HG02885 (cell line): ENCODE results near the gene TFEB.

Experiments
- ATAC-seq: cut with Tn5 transposase; IDR thresholded peaks from one replicate; pipeline ENCODE4 v1.9.1; 2021; ENCODE audit warnings: mild to moderate bottlenecking; ENCODE audit not compliant: unreplicated experiment, poor library complexity

Gene TFEB

DNA sequence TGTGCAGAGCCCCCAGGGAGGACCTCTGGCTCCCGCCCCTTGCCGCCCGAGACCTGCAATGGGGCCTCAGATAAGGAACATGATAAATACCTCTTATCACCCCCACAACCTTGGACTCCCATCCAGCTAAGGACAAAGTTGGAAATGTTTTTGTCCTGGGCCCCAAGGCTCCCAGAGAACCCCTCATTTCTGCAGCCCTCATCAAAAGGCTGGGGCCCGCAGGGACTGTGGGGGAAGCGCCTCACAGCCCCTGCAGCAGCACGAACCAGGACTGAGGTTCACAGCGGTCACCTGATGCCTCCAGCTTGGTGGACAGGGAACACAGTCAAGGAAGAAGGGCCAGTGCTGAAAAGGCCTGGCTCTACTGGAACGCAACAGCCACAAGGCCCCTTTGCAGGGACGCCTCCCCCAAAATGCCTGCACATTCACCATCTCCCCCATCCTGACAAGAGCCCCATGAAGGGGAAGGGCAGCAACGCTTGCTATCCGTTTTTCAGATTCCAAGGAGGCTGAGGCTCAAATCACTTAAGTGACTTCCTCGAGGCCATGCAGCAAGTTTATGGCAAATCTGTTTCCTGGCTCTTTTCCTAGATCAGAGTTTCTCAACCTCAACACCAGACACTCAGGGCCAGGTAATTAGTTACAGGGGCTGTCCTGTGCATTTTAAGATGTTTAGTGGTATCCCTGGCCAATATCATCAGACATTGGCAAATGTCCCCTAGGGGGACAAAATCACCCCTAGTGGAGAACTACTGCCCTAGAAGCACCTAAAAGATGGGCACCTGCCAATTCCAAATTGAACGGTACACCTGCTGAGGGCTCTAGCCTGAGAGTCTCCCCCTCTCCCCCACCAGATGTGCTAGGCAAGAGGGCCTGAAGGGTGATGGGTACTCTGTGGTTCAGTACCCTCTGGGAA lies 10.6 kb downstream of the TFEB start:
- no peak for ATAC-seq

DNA sequence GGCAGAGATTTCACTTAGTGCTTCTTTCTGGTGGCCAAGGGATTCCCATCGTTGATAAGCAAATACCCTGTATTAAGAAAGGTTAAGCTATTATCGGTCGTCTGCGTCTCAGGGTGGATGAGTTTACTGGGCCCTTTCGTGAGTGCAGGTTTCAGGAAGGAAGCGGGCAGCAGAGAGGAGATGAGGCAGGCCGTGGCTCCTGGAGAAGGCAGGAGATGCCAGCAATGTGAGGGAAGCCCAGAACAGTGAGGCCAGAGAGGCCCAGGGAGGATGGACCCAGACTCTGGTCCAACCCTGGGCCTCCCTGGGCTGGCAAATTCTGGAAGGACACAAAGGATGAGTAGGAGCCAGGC lies 11.2 kb downstream of the TFEB start:
- no peak for ATAC-seq

DNA sequence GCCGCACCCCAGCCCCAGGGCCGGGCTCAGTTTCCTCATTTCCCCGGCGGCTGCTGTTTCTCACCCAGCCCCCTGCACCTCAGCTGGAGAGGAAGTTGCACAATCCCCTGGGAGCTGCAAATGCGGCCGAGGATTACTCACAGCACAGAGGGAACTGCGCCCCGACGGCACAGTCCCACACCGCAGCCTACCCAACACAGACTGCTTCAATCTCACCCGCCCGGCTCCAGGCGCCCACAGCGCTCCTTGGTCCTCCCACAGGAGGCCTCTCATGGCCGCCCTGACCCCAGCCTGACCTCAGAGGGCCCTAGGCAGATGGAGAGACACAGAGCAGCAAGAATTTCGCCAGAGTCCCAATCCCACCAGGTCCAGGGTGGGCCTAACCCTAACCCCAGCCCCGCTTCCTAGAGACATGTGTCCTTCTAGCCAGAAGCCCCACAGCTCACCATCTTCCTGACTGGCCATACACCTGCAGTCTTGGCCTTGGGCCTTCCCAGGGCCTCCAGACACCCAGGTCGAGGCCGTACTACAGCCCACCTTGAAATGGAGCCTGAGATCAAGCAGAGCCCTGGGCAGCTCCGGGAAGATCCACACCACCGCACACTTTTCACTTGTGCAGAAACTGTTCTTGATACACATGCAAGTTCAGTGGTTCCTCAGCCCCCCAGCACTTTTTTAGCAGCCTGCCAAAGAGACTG lies 11.7 kb downstream of the TFEB start:
- ATAC-seq, result peak; percentile 70

- no peak for ATAC-seq
These were observed 12.4 kb downstream of the TFEB start for GRCh38 chr6:41722969-41723529.

GRCh38 chr6:41721414-41721813 lies 14.0 kb downstream of the TFEB start:
- no peak for ATAC-seq

DNA sequence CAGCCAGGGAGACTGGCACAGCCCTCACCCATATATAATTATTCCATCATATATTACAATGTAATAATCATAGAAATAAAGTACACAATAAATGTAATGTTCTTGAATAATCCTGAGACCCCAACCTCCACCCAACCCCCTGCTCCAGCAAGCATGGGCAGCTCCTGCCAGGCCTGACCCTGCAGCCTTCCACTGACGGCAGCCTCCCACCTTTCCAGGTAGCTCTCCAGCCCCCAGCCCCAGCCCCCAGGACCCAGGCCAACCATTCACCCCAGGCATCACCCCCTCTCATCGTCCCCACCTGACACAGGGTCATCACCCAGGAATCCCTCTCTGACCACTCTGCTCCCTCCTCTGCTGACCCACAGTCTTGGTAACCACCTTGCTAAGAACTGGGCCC lies 14.6 kb downstream of the TFEB start:
- ATAC-seq, result no peak

DNA sequence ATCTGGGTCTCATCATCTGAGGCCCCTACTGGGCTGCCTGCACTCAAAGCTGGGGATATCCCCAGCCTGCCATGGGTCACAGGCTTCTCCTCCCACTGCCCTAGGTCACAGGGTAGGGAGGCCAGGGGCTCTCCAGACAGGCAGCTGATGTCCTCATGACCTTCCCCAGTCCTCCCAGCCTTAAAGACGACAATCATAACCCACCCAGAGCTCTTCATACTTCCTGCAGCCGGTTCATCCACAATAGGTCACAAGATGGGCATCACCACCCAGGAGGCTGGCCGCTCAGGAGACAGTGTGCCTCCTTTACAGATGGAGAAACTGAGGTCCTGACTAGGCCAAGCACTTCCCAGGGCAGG lies 15.2 kb downstream of the TFEB start:
- no peak for ATAC-seq

DNA sequence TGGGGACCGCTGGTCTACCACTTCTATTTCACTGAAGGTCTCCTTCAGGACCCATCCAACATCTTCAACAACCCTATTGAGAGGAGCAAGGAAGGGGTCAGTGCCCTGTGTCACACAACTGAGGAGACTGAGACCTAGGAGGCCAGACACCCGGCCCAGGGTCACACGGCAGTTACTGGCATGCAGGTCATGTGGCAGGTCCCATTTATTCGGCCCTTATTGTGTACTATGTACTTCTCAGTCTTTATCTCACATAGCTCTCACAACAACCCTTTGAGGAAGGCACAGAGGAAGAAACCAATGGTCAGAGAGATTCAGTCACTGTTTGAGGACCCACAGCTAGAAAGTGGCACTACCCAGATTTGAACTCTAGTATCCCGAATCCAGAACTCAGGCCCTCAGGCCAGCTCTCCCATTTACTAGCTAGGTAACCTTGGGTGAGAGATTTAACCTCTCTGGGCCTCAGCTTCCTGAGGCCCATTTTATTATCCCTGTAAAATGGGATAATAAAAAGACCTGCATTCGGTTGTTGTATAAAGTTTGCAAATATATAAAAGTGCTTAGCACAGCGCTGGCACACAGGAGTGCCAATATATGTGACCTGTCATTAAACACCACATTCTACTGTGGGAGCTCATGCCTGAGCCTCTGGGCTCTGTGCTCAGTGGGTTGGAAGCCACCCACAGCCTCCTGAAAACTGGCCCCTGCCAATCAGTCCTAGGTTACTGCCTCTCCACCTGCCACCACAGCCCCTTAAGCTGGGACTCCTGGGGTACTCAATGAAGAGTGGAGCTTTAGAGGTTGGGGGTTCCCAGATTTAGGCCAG lies 15.8 kb downstream of the TFEB start:
- no peak for ATAC-seq

DNA sequence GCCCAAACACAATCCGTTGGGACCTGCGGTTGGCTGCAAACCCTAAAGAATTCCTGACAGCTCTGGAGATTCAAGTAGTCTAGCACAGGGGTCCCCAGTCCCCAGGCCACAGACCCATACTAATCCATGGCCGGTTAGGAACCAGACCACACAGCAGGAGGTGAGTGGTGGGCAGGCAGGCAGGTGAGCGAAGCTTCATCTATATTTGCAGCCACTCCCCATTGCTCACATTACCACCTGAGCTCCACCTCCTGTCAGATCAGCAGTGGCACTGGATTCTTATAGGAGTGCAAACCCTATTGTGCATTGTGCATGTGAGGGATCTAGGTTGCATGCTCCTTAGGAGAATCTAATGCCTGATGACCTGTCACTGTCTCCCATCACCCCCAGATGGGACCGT lies 16.6 kb downstream of the TFEB start:
- no peak for ATAC-seq

GRCh38 chr6:41717392-41717736 lies 18.0 kb downstream of the TFEB start:
- ATAC-seq, result no peak

GRCh38 chr6:41716516-41717391 lies 18.7 kb downstream of the TFEB start:
- ATAC-seq, result no peak

DNA sequence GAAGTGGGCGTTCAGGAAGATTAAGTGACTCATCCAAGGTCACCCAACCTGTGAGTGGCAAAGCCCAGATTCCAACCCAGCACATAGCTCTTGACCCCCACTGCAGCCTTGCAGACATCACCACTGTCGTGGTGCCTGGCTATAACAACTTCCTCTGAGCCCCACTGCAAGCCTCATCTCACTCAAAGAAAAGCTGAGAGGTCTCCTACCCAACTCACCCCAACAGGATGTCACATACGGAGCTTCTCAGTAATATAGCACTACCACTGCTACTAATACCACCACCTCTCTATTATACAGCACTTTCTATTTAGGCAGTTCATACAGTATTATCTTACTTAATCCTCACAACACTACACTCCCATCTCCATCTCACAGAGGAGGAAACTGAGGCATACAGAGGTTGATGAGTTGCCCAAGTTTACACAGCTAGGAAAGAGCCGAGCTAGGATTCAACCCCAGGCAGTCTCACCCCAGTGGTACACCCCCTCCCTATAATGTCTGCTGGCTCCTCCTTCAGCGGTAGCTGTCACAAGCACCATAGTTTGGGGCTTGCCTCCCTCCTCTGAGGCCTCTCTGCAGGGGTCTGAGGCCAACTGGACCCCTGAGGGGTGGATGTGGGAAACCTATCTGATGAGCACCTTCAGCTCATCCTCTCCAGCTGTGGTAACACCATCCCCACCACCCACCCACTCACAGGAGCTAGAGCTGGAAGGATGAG lies 19.5 kb downstream of the TFEB start:
- no peak for ATAC-seq

DNA sequence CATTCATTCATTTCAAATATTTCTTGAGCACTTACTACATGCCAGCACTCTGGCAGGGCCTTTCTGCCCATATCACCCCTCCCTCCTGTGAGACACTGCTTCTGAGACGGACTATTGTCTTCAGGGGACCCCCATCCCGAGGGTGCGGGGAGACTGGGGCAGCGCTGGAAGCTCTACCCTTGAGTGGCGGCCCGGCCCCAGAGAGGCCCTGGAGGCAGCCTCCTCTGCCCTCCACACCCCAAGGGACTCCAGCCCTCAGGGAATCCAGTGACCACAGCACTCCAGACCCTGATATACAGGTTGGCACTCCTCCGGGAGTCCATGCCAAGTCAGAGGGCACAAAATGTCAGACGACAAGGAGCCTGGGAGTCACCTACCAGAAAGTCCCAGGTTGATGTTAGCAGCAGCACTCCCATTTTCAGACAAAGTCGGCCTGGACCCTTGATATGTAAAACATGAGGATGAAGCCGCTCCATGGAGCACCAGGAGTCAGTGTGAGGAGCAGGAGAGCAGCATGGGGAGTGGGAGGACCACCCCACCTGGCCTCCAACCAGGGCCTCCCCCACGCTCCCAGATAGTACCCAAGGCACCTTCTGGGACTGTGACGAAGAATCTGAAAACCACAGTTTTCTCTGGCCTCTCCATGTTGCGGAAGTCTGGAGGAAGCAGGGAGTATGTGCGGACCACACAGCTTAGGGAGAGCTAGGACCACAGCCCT lies 20.7 kb downstream of the TFEB start:
- ATAC-seq, result no peak

- ATAC-seq, result peak; percentile 59
These were observed 21.6 kb downstream of the TFEB start for GRCh38 chr6:41713650-41714291.

DNA sequence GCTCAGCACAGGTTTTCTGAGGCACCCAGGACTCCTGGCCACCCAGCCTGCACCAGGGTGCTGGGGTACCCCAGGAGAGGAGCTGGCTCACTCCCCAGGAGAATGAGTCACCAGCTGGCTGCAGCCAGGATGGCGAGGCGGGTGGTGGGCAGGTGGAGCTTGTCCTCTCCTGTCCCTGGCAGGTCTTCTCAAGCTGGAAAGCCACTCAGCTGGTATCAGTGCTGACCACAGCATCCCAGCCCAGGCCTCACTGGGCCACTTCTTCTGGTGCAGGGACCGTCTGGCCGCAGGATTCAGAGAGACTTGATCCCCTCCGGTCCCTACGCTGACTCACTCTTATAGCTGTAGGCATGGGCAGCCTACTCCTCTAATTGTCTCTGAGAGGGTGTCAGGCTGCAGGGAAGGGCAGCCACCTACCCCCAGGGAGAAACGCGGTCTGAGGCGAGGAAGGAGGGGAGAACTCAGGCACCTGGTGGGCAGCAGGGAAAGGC lies 22.2 kb downstream of the TFEB start:
- ATAC-seq, result peak; percentile 12

- ATAC-seq, result no peak
These were observed 22.7 kb downstream of the TFEB start for GRCh38 chr6:41712651-41713103.

GRCh38 chr6:41711323-41712038 lies 23.9 kb downstream of the TFEB start:
- no peak for ATAC-seq
